Astrocyte of the cerebellum (primary cell): ENCODE measurements around the gene BCL2L14.
"Not testable (repeated sequence)": the region's sequence is repeated elsewhere in the genome, so short reads cannot be mapped to it uniquely, and the experiment has no call there.

ENCODE experiments used
- DNase-seq: peaks from one replicate; pipeline ENCODE4 v3.0.0-alpha.2; 2011; ENCODE audit warnings: low read depth
- H3K4me3 ChIP-seq: 2 replicates; pipeline ENCODE4 v1.5.1; 2011; ENCODE audit warnings: mild to moderate bottlenecking, low read depth, low read length, moderate library complexity
- CTCF ChIP-seq: IDR thresholded peaks from 2 replicates; pipeline ENCODE4 v1.5.1; 2012; ENCODE audit warnings: low read length, low read depth, moderate library complexity, mild to moderate bottlenecking; ENCODE audit errors: missing control alignments
- in situ Hi-C: cut with HindIII; loops from 2 replicates; pipeline ENCODE4 v1.10.0; 2017; ENCODE audit warnings: low sequenced_read_pairs

The BCL2L14 gene

GRCh38 chr12:12128670-12129069 is 57.9 kb downstream of the BCL2L14 start:
- no peak for DNase-seq
- TF ChIP-seq CTCF: no peak
- in situ Hi-C loops: loop anchor here (5.0 kb wide), 1 partner anchor 34 kb away; no protein-coding TSS in a partner anchor
- no peak overlapping the region for H3K4me3 ChIP-seq

GRCh38 chr12:12133259-12133658 is 62.5 kb downstream of the BCL2L14 start:
- no peak for DNase-seq
- H3K4me3 ChIP-seq: no peak overlapping the region
- in situ Hi-C loops: no loop called here
- TF ChIP-seq CTCF: no peak

DNA sequence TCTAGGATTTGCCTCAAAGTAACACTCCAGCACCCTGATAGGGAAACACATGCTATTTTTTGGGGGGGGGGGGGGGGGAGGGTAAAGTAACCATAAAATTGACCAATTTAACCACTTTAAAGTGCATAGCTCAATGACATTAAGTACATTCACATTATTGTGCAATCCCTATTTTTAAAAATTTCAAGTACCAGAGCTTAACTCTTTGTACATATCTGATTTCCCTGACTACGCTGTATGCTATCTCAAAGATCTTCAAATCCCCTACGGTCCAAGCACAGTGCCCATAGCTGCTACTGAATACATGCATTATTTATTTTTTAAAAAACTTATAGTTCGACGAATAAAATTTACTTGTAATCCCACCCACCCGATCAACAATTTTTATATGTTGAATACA is 63.0 kb downstream of the BCL2L14 start:
- no peak for TF ChIP-seq CTCF
- in situ Hi-C loops: no loop called here
- no peak overlapping the region for H3K4me3 ChIP-seq
- DNase-seq: no peak

DNA sequence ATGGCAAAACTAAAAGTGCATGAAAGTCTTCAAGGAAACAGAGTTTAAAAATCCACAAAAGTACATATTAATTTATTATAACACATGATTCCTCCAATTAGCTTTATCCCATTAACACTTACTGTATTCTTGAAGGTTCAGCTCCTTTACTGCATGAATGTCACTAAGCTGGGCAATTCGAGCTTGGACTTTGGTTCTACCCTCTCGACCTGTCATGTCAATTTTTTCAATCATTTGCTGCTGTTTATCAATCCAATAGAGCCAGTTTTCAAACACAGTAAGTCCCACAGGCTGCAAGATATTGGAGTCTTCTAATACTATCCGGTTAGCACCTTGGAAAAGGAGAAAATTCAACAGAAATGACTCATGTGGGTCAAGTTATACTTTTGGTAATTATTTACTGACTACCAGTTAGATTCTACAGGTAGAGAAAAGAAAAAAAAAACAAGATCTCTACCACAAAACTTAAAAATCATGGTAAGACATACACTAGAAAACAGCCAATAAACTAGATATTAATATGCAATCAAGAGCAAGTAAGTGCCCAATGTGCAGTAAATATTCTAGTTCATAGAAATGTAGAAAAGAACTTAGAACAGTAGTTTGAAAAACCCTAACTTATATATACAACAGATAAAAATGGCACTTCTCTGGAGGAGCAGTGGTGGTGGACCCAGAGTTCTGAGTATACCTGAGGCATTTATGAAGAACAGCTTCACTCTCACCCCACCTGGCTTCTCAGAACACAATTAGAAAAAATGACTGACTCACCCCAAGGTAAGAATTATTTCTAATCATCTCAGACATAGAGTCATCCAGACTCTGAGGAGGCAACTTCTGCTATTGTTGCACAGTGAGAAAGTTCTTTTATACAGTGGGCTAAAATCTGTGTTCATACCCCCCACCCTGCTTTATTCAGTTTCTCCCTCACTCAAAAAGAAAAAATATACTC is 67.7 kb downstream of the BCL2L14 start:
- no peak for DNase-seq
- H3K4me3 ChIP-seq: no peak overlapping the region
- in situ Hi-C loops: no loop called here
- TF ChIP-seq CTCF: no peak

DNA sequence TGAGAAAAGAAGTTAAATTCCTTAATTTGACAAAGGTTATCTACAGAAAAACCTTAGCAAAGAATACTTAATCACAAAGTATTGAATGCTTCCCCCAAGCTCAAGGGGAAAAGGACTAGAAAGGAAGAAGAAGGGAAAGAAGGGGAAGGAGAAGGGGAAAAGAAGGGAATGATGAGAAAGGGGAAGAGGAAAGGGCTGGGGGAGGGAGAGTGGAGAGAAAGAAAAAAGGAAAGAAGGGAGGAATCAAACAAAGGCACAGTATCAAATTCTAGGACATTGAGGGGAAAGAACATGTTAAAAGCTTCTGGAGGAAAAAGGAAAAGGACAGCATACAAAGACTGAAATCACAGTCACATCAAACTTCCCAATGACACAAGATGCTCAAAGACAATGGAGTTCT is 70.3 kb downstream of the BCL2L14 start:
- in situ Hi-C loops: no loop called here
- DNase-seq: no peak
- no peak overlapping the region for H3K4me3 ChIP-seq
- no peak for TF ChIP-seq CTCF

DNA sequence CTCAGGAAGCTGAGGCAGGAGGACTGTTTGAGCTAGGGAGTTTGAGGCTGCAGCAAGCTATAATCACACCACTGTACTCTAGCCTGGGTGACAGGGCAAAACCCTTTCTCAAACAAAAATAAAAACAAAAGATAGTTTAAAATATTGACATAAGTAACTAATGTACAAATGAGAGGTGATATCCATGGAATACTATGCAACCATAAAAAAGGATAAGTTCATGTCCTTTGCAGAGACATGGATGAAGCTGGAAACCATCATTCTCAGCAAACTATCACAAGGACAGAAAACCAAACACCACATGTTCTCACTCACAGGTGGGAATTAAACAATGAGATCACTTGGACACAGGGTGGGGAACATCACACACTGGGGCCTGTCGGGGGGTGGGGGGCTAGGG is 73.8 kb downstream of the BCL2L14 start:
- in situ Hi-C loops, H3K4me3 ChIP-seq: not testable (repeated sequence)

DNA sequence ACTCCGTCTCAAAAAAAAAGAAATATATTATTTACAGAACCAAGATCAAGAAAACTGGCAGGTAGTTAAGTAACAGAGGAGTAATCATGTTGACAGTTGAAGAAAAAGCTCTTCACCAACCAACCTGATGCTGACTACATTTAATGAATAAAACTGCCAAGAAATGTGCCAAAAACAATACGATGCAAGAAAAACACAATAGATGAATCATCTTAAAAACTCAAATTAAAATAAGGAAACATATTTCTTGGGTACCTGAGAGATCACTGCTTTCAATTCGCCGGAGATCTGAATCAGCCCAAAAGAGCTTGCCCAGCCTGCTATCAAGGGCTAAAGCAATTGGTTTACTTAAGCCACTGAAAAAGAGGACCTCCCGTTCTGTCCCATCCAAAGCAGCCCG is 76.4 kb downstream of the BCL2L14 start:
- H3K4me3 ChIP-seq: no peak overlapping the region
- no peak for TF ChIP-seq CTCF
- DNase-seq: no peak
- in situ Hi-C loops: no loop called here

More for the DNA sequence above, 73.8 kb downstream of the BCL2L14 start:
- not testable (repeated sequence) for DNase-seq
